Fibroblast of lung (primary cell): Measurements from ENCODE around the gene TMEM135. TPM values are rescaled to one million over a fixed set of nuclear protein-coding genes. Genes with fewer than 3 reads are reported as not detected.

Experiments used
- DNase-seq, 2 donors: peaks; one replicate each; pipeline versions ENCODE4 v3.0.0 to v3.0.0-alpha.2; 2010; ENCODE audit warnings: low read depth in 2 of 2
- H2AFZ ChIP-seq: 2 replicates; pipeline ENCODE4 v1.5.1; 2012; ENCODE audit warnings: low read length, control low read depth, inconsistent platforms
- H3K27ac ChIP-seq: 2 replicates; pipeline ENCODE4 v1.5.1; 2011; ENCODE audit warnings: low read length, control low read depth; ENCODE audit not compliant: insufficient read depth
- H3K27me3 ChIP-seq: 2 replicates; pipeline ENCODE4 v1.5.1; 2011; ENCODE audit warnings: mild to moderate bottlenecking, low read length; ENCODE audit not compliant: control insufficient read depth, insufficient read depth
- H3K36me3 ChIP-seq: 2 replicates; pipeline ENCODE4 v1.5.1; 2011; ENCODE audit warnings: low read length; ENCODE audit not compliant: control insufficient read depth, insufficient read depth
- H3K4me1 ChIP-seq: 2 replicates; pipeline ENCODE4 v1.5.1; 2011; ENCODE audit warnings: low read length; ENCODE audit not compliant: control insufficient read depth, insufficient read depth; ENCODE audit errors: extremely low read depth
- H3K4me2 ChIP-seq: 2 replicates; pipeline ENCODE4 v1.5.1; 2011; ENCODE audit warnings: low read length, control low read depth; ENCODE audit not compliant: insufficient read depth; ENCODE audit errors: extremely low read depth
- H3K4me3 ChIP-seq, 4 experiments: fragments of 200-600 bp in 1 of 4; sonication (generic) in 1 of 4; replicated peaks in 1 of 4; 2 replicates each; pipeline ENCODE4 v1.5.1; 2011 to 2016; ENCODE audit warnings: low read length in 4 of 4, low read depth in 3 of 4, mild to moderate bottlenecking in 3 of 4, control low read depth in 2 of 4, inconsistent platforms in 1 of 4, mixed read lengths in 1 of 4; ENCODE audit not compliant: insufficient read depth in 1 of 4; ENCODE audit errors: control extremely low read depth in 1 of 4
- H3K79me2 ChIP-seq: 2 replicates; pipeline ENCODE4 v1.5.1; 2012; ENCODE audit warnings: mild to moderate bottlenecking, low read length, inconsistent platforms; ENCODE audit not compliant: control insufficient read depth, insufficient read depth
- H3K9ac ChIP-seq: 2 replicates; pipeline ENCODE4 v1.5.1; 2011; ENCODE audit warnings: mild to moderate bottlenecking, low read length, control low read depth; ENCODE audit not compliant: insufficient read depth
- H3K9me3 ChIP-seq: 2 replicates; pipeline ENCODE4 v1.5.1; 2012; ENCODE audit warnings: low read depth, low read length; ENCODE audit not compliant: control insufficient read depth, insufficient read depth
- H4K20me1 ChIP-seq: 2 replicates; pipeline ENCODE4 v1.5.1; 2011; ENCODE audit warnings: low read length; ENCODE audit not compliant: control insufficient read depth, insufficient read depth; ENCODE audit errors: extremely low read depth
- EZH2 ChIP-seq: IDR thresholded peaks from 2 replicates; pipeline ENCODE4 v1.5.1; 2012; ENCODE audit warnings: low read length, control low read depth, mild to moderate bottlenecking; ENCODE audit errors: missing control alignments
- polyA plus RNA-seq, 2 donors: library from polyadenylated mRNA; depleted of rRNA in 1 of 2; stranded (reverse) in 1 of 2; unstranded in 1 of 2; fragments of >200 nt; gene quantifications; 2 replicates each; pipeline ENCODE4 v1.2.1, GENCODE V29; 2011 to 2012; ENCODE audit warnings: missing spikeins in 1 of 2
- total RNA-seq: library from RNA; depleted of rRNA; stranded (reverse); fragments of >200 nt; gene quantifications from 2 replicates; pipeline ENCODE4 v1.2.1, GENCODE V29; 2014
- TF ChIP-seq, protein P1 (sequence below), 2 donors: IDR thresholded peaks in 1 of 2; conservative IDR thresholded peaks in 1 of 2; 1 replicate in 1 of 2; 2 replicates in 1 of 2; pipeline ENCODE4 v1.5.1; 2011 to 2012; ENCODE audit warnings: low read length in 2 of 2, control low read depth in 1 of 2, inconsistent platforms in 1 of 2, low read depth in 1 of 2, mild to moderate bottlenecking in 1 of 2

Gene TMEM135
- total and polyA plus RNA-seq, 2 donors (not counting 1 experiment from before 2014, with no cell fraction given), result 17.3 to 20.6 TPM

DNA sequence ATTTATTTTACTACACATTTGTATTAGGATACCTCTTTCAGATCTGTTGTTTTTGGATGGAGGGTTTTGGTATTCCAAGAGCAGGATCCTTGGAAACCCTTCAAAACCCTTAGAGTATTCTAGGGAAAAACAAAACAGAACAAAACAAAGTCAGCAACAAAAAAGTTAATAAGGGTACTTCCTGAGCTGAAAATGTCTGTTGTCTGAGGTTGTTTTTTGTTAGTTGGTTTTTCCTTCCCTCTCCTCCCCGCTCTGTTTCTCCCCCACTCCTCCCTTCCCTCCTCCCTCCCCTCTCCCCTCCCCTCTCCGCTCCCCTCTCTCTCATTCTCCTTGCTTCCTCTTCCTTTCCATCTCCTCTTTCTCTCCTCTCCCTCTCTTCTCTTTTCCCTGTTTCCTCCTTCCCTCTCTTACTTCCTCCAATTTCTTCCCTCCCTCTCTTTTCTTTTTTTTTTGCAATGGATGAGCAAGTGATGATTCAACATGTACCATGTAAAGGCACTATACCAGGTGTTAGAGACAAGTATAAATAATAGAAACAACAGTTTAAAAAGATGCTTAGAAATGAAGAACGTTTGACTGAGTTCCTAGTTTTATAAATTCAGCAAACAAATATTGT lies 160.6 kb downstream of the TMEM135 start:
- no peaks in the 10 kb centered on the region for H3K9me3 ChIP-seq
- no peaks in the 10 kb centered on the region for H3K79me2 ChIP-seq
- DNase-seq, result no peak
- H3K9ac ChIP-seq, result no peak overlapping the region
- H3K4me2 ChIP-seq, result no peak overlapping the region
- H3K4me3 ChIP-seq, result no peak overlapping the region
- H2AFZ ChIP-seq, result no peak overlapping the region
- H3K27ac ChIP-seq, result no peak overlapping the region
- no peaks in the 10 kb centered on the region for H4K20me1 ChIP-seq
- H3K4me1 ChIP-seq, result no peaks in the 10 kb centered on the region
- H3K27me3 ChIP-seq, result no peaks in the 10 kb centered on the region
- no peaks in the 10 kb centered on the region for H3K36me3 ChIP-seq
- no peak for TF ChIP-seq EZH2
- TF ChIP-seq, protein P1, sequence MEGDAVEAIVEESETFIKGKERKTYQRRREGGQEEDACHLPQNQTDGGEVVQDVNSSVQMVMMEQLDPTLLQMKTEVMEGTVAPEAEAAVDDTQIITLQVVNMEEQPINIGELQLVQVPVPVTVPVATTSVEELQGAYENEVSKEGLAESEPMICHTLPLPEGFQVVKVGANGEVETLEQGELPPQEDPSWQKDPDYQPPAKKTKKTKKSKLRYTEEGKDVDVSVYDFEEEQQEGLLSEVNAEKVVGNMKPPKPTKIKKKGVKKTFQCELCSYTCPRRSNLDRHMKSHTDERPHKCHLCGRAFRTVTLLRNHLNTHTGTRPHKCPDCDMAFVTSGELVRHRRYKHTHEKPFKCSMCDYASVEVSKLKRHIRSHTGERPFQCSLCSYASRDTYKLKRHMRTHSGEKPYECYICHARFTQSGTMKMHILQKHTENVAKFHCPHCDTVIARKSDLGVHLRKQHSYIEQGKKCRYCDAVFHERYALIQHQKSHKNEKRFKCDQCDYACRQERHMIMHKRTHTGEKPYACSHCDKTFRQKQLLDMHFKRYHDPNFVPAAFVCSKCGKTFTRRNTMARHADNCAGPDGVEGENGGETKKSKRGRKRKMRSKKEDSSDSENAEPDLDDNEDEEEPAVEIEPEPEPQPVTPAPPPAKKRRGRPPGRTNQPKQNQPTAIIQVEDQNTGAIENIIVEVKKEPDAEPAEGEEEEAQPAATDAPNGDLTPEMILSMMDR (conservative IDR thresholded peaks at IDR 0.05 in 1 of 2, IDR thresholded peaks at IDR 0.05 in 1 of 2; ENCODE audit: low read depth in 1 of 2, low read length in 2 of 2), result no peak

DNA sequence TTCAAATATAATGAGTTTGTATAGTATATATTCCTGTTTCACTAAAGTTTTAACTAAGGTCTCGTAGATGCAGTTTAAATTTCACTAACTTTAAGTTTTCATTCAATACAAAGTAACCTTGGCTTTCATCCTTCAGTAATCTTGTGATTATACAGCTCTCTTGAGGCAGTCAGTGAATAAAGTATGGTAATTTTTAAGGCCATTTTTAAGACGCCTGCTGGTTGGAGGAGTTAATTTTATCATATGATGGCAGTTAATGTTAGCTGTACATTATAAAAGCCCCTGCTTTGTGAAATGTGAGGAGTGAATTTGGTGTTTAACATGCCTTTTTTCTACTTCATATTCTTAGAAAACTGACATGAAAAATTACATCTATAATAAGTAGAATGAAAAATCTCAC lies 163.6 kb downstream of the TMEM135 start:
- Histone ChIP-seq H3K4me3 (no peak overlapping the region), H3K36me3 (no peaks in the 10 kb centered on the region)

DNA sequence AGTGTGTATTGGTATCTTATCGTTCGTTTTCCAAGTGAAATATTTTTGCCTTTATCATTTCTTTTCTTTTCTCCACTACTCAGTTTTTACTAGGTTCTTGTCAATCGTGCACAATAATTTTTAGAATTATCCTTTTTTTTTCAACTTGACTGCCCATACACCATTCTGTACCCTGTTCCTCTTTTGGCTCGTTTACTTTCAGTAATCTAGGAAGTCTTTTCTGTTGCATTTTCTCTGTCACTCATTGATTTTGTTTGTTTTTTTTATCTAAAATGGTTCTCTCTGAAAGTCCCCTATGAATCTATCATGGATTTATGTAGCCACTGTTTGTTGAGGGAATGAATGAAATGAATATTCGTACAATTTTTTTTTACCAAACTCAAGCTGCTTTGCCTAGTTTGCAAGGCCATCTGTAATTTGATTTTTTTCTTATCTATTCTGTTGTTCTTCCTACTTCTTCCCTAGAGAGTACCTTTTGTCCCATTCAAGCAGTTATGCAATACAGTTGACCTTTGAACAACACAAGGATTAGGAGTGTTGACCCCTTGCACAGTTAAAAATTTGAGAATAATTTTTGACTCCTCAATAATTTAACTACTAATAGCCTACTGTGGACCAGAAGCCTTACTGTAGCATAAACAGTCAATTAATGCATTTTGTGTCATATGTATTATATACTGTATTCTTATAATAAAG lies 166.3 kb downstream of the TMEM135 start:
- H3K4me3 ChIP-seq, result no peak overlapping the region
- H2AFZ ChIP-seq, result no peak overlapping the region
- no peak overlapping the region for H3K27ac ChIP-seq
- H3K9me3 ChIP-seq, result no peaks in the 10 kb centered on the region
- no peaks in the 10 kb centered on the region for H4K20me1 ChIP-seq
- no peaks in the 10 kb centered on the region for H3K79me2 ChIP-seq
- H3K4me1 ChIP-seq, result no peaks in the 10 kb centered on the region
- no peak overlapping the region for H3K4me2 ChIP-seq
- no peaks in the 10 kb centered on the region for H3K36me3 ChIP-seq
- H3K27me3 ChIP-seq, result no peaks in the 10 kb centered on the region
- DNase-seq, result no peak
- TF ChIP-seq, protein P1 (conservative IDR thresholded peaks at IDR 0.05 in 1 of 2, IDR thresholded peaks at IDR 0.05 in 1 of 2; ENCODE audit: low read depth in 1 of 2, low read length in 2 of 2), result no peak
- no peak overlapping the region for H3K9ac ChIP-seq

More for the DNA sequence above, 163.6 kb downstream of the TMEM135 start:
- Histone ChIP-seq H3K27me3 (no peaks in the 10 kb centered on the region), H4K20me1 (no peaks in the 10 kb centered on the region), H3K4me2 (no peak overlapping the region), H3K9me3 (no peaks in the 10 kb centered on the region), H3K27ac (no peak overlapping the region), H3K79me2 (no peaks in the 10 kb centered on the region), H2AFZ (no peak overlapping the region), H3K9ac (no peak overlapping the region), H3K4me1 (no peaks in the 10 kb centered on the region)
- no peak for DNase-seq
- TF ChIP-seq EZH2, result no peak
- TF ChIP-seq, protein P1 (conservative IDR thresholded peaks at IDR 0.05 in 1 of 2, IDR thresholded peaks at IDR 0.05 in 1 of 2; ENCODE audit: low read depth in 1 of 2, low read length in 2 of 2), result no peak
